HFFc6 (cell line): Measurements from ENCODE around the gene DGLUCY. TPM values are rescaled to one million over a fixed set of nuclear protein-coding genes. Genes with fewer than 3 reads are reported as not detected.

Source experiments
- DNase-seq: peaks from one replicate; pipeline ENCODE4 v3.0.0-alpha.2; 2018
- H3K27ac Mint-ChIP-seq: 2 replicates; pipeline ENCODE4 v1.8.0; 2020; ENCODE audit warnings: mild to moderate bottlenecking, mixed read lengths
- H3K27me3 Mint-ChIP-seq: 2 replicates; pipeline ENCODE4 v1.8.0; 2021; ENCODE audit warnings: mild to moderate bottlenecking, moderate library complexity, mixed read lengths; ENCODE audit not compliant: insufficient read depth
- H3K36me3 Mint-ChIP-seq: 2 replicates; pipeline ENCODE4 v1.8.0; 2021; ENCODE audit warnings: low read depth, mixed read lengths
- H3K4me1 Mint-ChIP-seq: 2 replicates; pipeline ENCODE4 v1.8.0; 2020; ENCODE audit warnings: low read depth, mixed read lengths
- H3K4me3 Mint-ChIP-seq: 2 replicates; pipeline ENCODE4 v1.8.0; 2020; ENCODE audit warnings: mild to moderate bottlenecking, moderate library complexity, mixed read lengths
- H3K9me3 Mint-ChIP-seq: 2 replicates; pipeline ENCODE4 v1.8.0; 2020; ENCODE audit warnings: mild to moderate bottlenecking, mixed read lengths
- total RNA-seq, 6 experiments: library from RNA; stranded (reverse); fragmentation: NEBNext Ultra II Directional; extraction: Animal tissue kit (Norgen Biotek cat#: 25700); gene quantifications; 2 replicates in 1 of 6; 3 replicates in 5 of 6; pipeline ENCODE4 v1.2.3, GENCODE V29; 2021
- TF ChIP-seq, protein P1 (sequence below): fragments of 200-600 bp; sonication (generic); IDR thresholded peaks from 2 replicates; pipeline ENCODE4 v1.5.0; 2021; ENCODE audit warnings: antibody characterized with exemption, mild to moderate bottlenecking

The DGLUCY gene
- total RNA-seq, 6 experiments from 2014 or later, result 13.5 to 18.1 (median 15.2) TPM

DNA sequence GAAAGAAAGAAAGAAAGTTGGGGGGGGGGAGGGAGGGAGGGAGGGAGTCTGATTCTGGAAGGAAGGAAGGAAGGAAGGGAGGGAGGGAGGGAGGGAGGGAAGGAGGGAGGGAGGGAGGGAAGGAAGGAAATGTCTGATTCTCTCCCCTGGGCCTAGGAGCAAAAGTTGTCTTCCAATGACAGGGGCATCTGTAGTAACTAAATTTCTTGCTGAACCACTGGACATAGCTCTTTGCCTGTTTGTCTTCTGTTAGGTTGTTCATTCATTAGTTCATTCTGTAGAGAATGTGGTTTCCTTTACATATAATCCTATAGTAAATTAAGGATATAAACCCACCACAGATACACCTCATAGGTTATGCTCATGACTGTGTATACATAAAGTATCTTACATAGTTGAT is 70.7 kb downstream of the DGLUCY start:
- no peaks in the 10 kb centered on the region; the same call in 1 of the 2 replicates for H3K27me3 Mint-ChIP-seq
- peaks cover 17% of the 10 kb centered on the region for H3K4me1 Mint-ChIP-seq
- H3K4me3 Mint-ChIP-seq, result no peak overlapping the region
- DNase-seq, result no peak
- H3K27ac Mint-ChIP-seq, result no peak overlapping the region
- TF ChIP-seq, protein P1, sequence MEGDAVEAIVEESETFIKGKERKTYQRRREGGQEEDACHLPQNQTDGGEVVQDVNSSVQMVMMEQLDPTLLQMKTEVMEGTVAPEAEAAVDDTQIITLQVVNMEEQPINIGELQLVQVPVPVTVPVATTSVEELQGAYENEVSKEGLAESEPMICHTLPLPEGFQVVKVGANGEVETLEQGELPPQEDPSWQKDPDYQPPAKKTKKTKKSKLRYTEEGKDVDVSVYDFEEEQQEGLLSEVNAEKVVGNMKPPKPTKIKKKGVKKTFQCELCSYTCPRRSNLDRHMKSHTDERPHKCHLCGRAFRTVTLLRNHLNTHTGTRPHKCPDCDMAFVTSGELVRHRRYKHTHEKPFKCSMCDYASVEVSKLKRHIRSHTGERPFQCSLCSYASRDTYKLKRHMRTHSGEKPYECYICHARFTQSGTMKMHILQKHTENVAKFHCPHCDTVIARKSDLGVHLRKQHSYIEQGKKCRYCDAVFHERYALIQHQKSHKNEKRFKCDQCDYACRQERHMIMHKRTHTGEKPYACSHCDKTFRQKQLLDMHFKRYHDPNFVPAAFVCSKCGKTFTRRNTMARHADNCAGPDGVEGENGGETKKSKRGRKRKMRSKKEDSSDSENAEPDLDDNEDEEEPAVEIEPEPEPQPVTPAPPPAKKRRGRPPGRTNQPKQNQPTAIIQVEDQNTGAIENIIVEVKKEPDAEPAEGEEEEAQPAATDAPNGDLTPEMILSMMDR, result no peak
- H3K36me3 Mint-ChIP-seq, result no peaks in the 10 kb centered on the region
- no peaks in the 10 kb centered on the region for H3K9me3 Mint-ChIP-seq

DNA sequence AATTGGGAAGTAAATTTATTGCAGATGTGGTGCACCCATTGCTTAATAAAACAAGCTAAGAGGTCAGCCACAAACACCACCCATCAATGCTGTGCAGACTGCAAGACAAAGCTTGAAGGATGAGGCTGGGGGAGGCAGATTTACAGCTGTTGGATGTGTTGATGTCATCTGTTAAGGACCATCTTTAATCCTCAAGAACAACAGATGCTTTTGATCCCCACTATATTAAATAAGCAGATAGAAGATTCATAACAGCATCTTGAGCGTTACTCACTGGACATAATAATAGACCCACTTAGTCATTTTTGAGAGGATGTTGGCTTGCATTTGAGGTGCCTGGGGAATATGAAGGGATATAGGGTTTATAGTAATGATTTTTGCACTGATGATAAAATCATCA is 71.8 kb downstream of the DGLUCY start:
- Mint-ChIP-seq H3K9me3 (no peaks in the 10 kb centered on the region), H3K27ac (no peak overlapping the region; the same call in 1 of the 2 replicates), H3K36me3 (peaks cover 6% of the 10 kb centered on the region; the same call in 1 of the 2 replicates), H3K4me3 (no peak overlapping the region), H3K4me1 (peaks cover 17% of the 10 kb centered on the region), H3K27me3 (no peaks in the 10 kb centered on the region; the same call in 1 of the 2 replicates)
- DNase-seq, result peak; percentile 6
- TF ChIP-seq, protein P1, result no peak

DNA sequence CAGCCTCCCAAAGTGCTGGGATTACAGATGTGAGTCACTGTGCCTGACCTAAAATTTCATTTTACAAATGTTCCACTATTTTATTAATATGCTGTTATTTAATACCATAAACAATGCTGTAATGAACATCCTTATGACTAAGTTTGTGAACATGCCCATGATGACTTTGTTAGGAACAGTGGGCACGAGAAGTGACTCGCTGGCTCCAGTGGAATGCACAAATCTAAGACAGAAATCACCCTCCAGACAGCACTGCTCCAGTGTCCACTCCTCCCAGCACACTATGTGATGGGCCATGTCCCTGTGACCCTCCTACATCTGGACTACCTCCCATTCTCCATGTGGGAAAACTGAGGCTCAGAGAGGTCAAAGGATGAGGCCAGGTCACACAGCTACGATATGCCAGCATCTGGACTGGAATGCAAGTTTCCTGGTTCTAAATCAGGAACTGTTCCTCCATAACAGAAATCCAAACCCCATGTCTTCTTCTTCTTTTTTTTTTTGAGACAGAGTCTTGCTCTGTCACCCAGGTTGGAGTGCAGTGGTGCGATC is 72.7 kb downstream of the DGLUCY start:
- peak; percentile 31 for DNase-seq
- H3K4me3 Mint-ChIP-seq, result no peak overlapping the region
- no peaks in the 10 kb centered on the region for H3K9me3 Mint-ChIP-seq
- TF ChIP-seq, protein P1, result no peak
- H3K4me1 Mint-ChIP-seq, result peaks cover 17% of the 10 kb centered on the region
- peak overlapping the region; percentile 46; the same call in 1 of the 2 replicates for H3K27ac Mint-ChIP-seq
- H3K36me3 Mint-ChIP-seq, result peaks cover 6% of the 10 kb centered on the region; the same call in 1 of the 2 replicates
- no peaks in the 10 kb centered on the region; the same call in 1 of the 2 replicates for H3K27me3 Mint-ChIP-seq

GRCh38 chr14:91187271-91187670 is 73.4 kb downstream of the DGLUCY start:
- Mint-ChIP-seq H3K27ac (no peak overlapping the region), H3K27me3 (no peaks in the 10 kb centered on the region; the same call in 1 of the 2 replicates), H3K9me3 (no peaks in the 10 kb centered on the region), H3K4me1 (peaks cover 17% of the 10 kb centered on the region), H3K36me3 (peaks cover 6% of the 10 kb centered on the region; the same call in 1 of the 2 replicates), H3K4me3 (no peak overlapping the region)
- TF ChIP-seq, protein P1, result no peak
- no peak for DNase-seq

GRCh38 chr14:91190853-91191252 is 77.0 kb downstream of the DGLUCY start:
- Mint-ChIP-seq H3K36me3 (peaks cover 6% of the 10 kb centered on the region; the same call in 1 of the 2 replicates), H3K9me3 (no peaks in the 10 kb centered on the region), H3K4me1 (peaks cover 11% of the 10 kb centered on the region), H3K4me3 (no peak overlapping the region), H3K27ac (no peak overlapping the region), H3K27me3 (no peaks in the 10 kb centered on the region; the same call in none of the 2 replicates)
- TF ChIP-seq, protein P1, result no peak
- no peak for DNase-seq
